Measurements from ENCODE around the gene VPS26A.

Gene VPS26A

DNA sequence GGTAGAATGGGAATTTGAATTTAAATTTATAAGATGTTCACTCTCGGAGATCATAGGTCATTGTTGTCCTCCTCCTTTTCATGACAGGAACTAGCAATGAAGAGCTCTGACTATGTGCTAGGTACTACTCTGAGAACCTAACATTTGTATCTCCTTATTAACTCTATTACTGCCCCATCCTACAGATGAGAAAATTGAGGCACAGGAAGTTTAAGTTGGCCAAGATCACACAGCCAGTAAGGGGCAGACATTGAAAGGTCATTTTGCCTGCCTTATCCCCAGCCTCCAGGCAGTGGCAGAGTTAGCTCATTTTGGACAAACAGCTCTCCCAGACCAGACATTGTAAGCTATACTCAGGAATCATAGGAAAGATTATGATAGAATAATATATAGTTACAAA is 30.0 kb upstream of the VPS26A start (continued):
- no peak for TF ChIP-seq PRDM10 (tag by site-specific recombination; IDR thresholded peaks at IDR 0.05)
- TF ChIP-seq FEZF1 (tag by site-specific recombination; IDR thresholded peaks at IDR 0.05): no peak
- no peak for TF ChIP-seq ZNF514 (tag by site-specific recombination; IDR thresholded peaks at IDR 0.05)
- no peak for TF ChIP-seq GLIS2 (tag by site-specific recombination; IDR thresholded peaks at IDR 0.05)
- no peak for TF ChIP-seq ZFP37 (tag by site-specific recombination; IDR thresholded peaks at IDR 0.05)
- TF ChIP-seq ZFP41 (tag by site-specific recombination; IDR thresholded peaks at IDR 0.05; ENCODE audit: borderline replicate concordance): no peak
- TF ChIP-seq ZNF266 (tag by site-specific recombination; IDR thresholded peaks at IDR 0.05; ENCODE audit: low read depth): no peak

- no peak overlapping the region for H3K27ac ChIP-seq (ENCODE audit: extremely low read depth, low read depth, low read length)
- no peaks in the 10 kb centered on the region for H3K9me3 ChIP-seq (ENCODE audit: control insufficient read depth, insufficient read depth, low read depth, low read length)
- ChIA-PET POLR2A (no interaction called here), CTCF (no interaction called here)
- no peaks in the 10 kb centered on the region for H3K4me1 ChIP-seq (ENCODE audit: control insufficient read depth, insufficient read depth, low read length)
- H3K4me3 ChIP-seq (ENCODE audit: low read depth, low read length): no peak overlapping the region
- no peaks in the 10 kb centered on the region for H3K36me3 ChIP-seq (ENCODE audit: control insufficient read depth in 2 of 2, insufficient read depth in 1 of 2, low read length in 2 of 2)
- TF ChIP-seq PRDM4 (tag by site-specific recombination; IDR thresholded peaks at IDR 0.05) (no peak), ZNF23 (tag by site-specific recombination; IDR thresholded peaks at IDR 0.05; ENCODE audit: borderline replicate concordance) (no peak), HOXA7 (CRISPR knock-in tag; IDR thresholded peaks at IDR 0.05; ENCODE audit: borderline replicate concordance) (no peak), ZNF175 (tag by site-specific recombination; IDR thresholded peaks at IDR 0.05) (no peak), ZNF548 (tag by site-specific recombination; IDR thresholded peaks at IDR 0.05) (no peak), ZNF280D (tag by site-specific recombination; IDR thresholded peaks at IDR 0.05) (no peak), ZNF596 (tag by site-specific recombination; IDR thresholded peaks at IDR 0.05) (no peak), ZNF211 (tag by site-specific recombination; IDR thresholded peaks at IDR 0.05; ENCODE audit: low read depth) (no peak), OSR2 (tag by site-specific recombination; IDR thresholded peaks at IDR 0.05) (no peak), ZNF121 (tag by site-specific recombination; IDR thresholded peaks at IDR 0.05) (no peak), ZNF239 (tag by site-specific recombination; IDR thresholded peaks at IDR 0.05) (no peak), PRDM2 (tag by site-specific recombination; IDR thresholded peaks at IDR 0.05; ENCODE audit: borderline replicate concordance) (no peak), ZNF184 (tag by site-specific recombination; IDR thresholded peaks at IDR 0.05) (no peak)
- TF ChIP-seq, protein P1, sequence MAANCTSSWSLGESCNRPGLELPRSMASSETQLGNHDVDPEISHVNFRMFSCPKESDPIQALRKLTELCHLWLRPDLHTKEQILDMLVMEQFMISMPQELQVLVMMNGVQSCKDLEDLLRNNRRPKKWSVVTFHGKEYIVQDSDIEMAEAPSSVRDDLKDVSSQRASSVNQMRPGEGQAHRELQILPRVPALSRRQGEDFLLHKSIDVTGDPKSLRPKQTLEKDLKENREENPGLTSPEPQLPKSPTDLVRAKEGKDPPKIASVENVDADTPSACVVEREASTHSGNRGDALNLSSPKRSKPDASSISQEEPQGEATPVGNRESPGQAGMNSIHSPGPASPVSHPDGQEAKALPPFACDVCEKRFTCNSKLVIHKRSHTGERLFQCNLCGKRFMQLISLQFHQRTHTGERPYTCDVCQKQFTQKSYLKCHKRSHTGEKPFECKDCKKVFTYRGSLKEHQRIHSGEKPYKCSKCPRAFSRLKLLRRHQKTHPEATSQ (tag by site-specific recombination; IDR thresholded peaks at IDR 0.05): no peak
Observed at GRCh38 chr10:69096045-69096444, 27.9 kb upstream of the VPS26A start.
